Stimulated activated CD8-positive, alpha-beta memory T cell treated with anti-CD3 and anti-CD28 coated beads, Interleukin-4, amount 100 ng/mL, for 1 hour (primary cell): Measurements from ENCODE around the gene CAST.
"Not testable (repeated sequence)": the region's sequence is repeated elsewhere in the genome, so short reads cannot be mapped to it uniquely, and the experiment has no call there.

Source experiments
- DNase-seq, 2 donors: peaks; one replicate each; pipeline ENCODE4 v3.0.0-alpha.2; 2020; ENCODE audit warnings: low read depth in 2 of 2, low spot score in 1 of 2

The CAST gene

GRCh38 chr5:96743805-96744204 lies 81.6 kb downstream of the CAST start:
- DNase-seq: no peak

DNA sequence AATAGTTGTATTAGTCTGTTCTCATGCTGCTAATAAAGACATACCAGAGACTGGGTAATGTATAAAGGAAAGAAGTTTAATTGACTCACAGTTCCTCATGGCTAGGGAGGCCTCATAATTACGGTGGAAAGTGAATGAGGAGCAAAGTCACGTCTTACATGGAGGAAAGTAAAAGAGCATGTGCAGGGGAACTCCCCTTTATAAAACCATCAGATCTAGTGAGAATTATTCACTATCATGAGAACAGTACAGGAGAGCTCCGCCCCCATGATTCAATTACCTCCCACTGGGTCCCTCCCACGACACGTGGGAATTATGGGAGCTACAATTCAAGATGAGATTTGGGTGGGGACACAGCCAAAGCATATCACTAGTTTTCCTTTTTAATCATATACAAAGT lies 82.0 kb downstream of the CAST start:
- not testable (repeated sequence) for DNase-seq

DNA sequence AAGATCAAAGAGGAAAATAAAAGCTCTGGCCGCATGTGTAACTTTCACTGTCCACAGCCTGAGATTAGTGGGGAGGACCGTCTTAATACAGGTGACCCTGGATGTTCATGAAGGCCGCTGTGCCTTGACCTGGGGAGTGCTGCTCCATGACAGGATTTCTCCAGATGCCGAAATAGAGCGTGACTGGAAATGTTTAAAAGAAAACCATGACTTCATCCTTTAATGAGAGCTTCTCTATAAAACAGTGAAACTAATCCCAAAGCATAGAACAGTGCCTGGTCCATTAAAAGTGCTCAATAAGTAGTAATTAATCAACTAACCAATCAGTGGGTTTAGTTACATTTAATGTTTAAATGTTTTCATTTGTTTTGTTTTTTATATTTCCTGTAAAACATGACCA lies 82.8 kb downstream of the CAST start:
- DNase-seq: no peak

DNA sequence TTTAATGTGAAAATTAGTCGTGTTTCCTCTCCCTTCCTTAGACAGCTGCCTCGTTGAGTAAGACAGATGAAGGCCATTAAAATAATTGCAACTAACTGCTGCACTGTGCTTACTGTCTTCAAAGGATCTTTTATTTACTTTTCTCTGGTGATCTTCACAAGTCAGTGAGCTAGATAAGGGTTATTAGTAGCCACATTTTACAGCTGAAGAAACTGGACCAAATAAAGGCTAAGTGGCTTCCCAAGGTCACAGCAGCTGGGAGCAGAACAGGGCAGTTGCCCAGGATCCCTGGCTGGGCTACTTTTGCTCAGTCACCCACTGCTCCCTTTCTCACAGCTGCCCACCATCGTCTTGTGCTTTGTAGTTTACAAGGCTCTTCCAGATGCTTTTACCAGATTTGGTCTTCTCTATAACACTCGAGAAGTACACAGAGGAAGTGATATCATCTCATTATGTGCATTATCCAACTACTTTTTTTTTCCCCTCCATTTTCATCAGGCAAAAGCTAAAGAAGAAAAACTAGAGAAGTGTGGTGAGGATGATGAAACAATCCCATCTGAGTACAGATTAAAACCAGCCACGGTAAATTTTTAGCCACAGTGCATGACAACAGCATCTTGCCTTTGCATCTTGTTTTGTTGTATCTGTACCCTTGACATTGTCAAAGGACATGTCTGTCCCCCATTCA lies 83.8 kb downstream of the CAST start:
- DNase-seq: no peak

DNA sequence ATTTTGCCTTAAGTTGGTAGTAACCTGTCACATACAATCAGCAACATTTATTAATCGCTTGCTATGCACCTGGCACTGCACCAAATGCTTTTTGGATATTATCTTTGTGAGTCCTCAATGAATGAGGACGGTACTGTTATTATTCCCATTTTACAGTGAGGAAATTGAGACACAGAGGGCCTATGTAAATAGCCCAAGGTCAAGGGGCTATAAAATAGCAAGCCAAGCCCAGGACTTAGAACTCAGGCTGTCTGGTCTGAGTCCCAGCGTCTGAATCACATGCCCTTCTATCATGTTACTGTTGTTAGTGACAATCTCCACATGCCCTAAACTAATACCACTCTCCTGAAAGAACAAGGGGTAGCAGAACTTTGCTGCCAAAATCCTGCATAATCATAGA lies 85.5 kb downstream of the CAST start:
- DNase-seq: no peak

GRCh38 chr5:96750110-96750822 lies 88.1 kb downstream of the CAST start:
- no peak for DNase-seq

- DNase-seq: no peak
Observed at GRCh38 chr5:96751203-96752169, 89.3 kb downstream of the CAST start.

GRCh38 chr5:96752341-96753016 lies 90.3 kb downstream of the CAST start:
- no peak for DNase-seq

- no peak for DNase-seq
Observed at GRCh38 chr5:96753017-96753397, 90.8 kb downstream of the CAST start.

GRCh38 chr5:96753848-96754247 lies 91.7 kb downstream of the CAST start:
- DNase-seq: no peak

GRCh38 chr5:96755851-96756250 lies 93.7 kb downstream of the CAST start:
- DNase-seq: no peak

DNA sequence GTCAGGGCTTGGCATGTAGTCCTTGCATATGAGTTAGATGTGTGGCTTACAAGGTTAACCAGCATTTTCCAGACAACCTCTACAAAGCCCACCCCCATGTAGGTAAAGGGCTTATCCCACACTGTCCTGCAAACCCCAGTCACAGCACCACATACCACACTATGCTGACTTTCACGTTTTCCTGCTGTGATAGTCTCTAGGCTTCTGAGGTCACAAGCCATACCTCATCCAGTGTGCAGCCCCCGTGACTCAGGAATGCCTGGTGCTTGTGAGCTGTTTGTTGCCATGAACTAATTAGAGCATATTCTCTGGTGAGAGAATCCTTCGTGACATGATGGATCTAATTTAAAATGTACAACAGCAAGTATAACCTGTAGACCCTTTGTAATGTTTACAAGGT lies 94.8 kb downstream of the CAST start:
- DNase-seq: no peak

DNA sequence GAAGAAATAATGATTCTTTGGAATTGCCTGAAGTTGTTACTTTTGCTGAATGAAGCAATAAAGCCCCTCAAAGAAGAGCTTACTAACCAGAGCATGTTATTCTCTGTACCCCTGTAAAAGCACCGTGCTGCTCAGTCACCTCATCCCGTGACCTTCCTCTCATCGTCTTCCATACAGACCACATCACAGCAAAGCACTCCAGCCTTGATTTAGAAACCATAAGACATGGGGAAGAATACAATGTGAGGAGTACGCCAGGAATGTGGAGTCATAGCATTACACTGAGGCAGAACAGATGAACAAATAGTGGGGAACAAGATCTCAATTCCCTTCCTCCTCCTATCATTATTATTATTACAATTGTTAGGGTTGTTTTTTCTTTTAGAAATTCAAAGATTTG lies 96.4 kb downstream of the CAST start:
- no peak for DNase-seq

- no peak for DNase-seq
Observed at GRCh38 chr5:96761618-96762017, 99.4 kb downstream of the CAST start.

- no peak for DNase-seq
Observed at GRCh38 chr5:96763026-96763425, 100.8 kb downstream of the CAST start.

GRCh38 chr5:96765043-96765442 lies 102.9 kb downstream of the CAST start:
- DNase-seq: no peak

GRCh38 chr5:96768708-96769251 lies 106.6 kb downstream of the CAST start:
- no peak for DNase-seq

- DNase-seq: no peak
Observed at GRCh38 chr5:96771395-96771794, 109.2 kb downstream of the CAST start.

DNA sequence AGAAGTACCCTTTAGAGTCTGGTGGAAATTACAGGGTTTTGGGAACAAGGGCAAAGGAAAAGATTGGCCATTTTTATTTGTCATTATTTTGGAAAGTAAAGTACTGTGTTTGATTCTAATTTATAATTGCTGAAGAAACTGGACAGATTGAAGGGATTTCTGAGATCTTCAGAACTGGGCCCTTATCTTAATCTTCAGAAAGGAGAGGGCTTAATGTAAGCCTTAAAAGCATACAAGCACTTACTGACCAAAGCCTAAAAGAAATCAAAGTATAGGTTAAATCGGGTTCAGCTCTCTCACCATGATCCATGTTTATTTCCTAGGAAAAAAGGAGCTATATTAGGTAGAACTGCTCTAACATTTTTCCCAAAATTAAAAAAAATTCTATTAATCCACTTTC lies 109.9 kb downstream of the CAST start:
- no peak for DNase-seq

DNA sequence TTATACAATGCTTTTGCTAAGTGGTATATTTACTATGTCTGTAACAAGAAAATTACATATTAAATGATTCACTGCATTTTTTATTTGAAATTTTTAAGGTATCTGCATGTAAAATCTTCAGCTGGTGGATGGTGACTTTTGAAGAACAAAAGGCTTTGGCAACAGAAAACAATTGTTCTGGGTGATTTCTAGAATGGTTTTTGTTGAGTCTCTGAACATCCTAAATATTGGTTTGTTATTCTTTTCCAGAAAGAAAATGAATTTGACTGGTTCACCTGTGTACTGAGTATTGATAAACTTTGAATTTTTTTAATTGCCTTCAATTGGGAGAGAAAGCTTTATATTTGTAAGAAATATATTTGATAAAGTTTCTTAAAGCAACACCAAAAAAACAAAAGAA lies 110.4 kb downstream of the CAST start:
- DNase-seq: no peak

DNA sequence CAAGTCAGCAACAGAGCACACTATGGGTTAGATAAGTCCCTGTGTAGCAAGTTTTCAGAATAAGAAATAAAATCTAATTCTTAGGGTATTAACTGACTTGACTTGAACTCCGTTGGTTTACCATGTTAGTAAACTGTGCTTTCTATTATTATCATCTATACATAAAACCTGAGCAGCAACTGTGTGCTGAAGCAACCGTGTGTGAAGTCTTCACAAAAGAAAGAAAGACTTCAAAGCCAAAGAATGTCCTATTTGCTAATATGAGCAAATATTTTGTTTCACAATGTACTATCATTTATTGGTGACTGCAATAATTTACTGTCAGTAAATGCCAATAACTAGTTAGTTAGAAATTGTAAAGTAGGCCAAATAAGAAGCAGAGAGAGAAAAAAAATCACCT lies 112.9 kb downstream of the CAST start:
- no peak for DNase-seq
